Activated T-cell treated with anti-CD3 and anti-CD28 coated beads for 1 hour (primary cell): ENCODE results near the gene BEND6.

Source experiments
- DNase-seq: peaks from one replicate; pipeline ENCODE4 v3.0.0-alpha.2; 2020; ENCODE audit warnings: low read depth

BEND6 gene, protein sequence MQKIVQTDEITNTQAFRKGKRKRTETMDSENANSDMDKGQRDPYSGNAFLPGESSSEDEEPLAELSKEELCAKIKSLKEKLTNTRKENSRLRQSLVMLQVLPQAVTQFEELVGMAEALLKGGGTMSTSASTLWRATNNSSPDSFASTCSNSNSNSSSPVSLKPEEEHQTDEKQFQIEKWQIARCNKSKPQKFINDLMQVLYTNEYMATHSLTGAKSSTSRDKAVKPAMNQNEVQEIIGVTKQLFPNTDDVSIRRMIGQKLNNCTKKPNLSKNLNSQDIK

DNA sequence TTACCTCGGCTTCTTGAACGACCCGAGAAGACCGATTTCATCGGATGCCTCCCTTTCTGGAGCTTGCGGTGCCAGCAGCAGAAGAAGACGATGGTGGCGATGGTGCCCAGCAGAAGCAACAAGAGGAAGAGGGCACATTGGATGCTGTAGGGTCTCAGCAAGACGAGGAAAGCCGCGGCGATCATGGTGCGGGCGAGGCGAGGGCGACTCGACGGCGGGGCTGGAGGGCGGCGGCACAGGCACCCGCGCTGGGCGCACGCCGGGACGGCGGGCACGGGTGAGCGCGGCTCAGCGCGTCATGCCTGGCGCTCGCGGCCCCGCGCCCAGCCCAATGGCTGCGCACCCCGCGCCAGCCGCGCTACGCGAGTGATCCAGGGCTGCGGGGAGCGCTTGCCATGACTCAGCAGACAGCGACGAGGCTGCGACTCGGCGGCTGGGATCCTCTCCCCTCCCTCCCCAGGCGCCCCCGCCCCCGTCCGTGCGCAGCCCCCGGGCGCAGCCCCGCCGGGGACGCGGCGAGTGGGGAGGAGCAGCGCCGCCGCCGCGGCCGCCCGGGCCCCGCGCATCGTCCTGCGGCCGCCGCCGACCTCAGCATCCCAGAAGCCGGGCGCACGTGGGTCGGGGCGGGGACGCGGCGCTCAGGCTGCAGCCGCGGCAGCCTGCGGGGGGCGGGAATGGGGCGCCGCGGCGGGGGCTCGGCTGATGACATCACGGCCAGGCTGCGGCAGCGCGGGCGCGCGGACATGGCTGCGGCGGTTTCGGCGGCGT, at the start of gene BEND6:
TSS of gene BEND6 (plus strand) at position 705 of the 768 bp plus-strand sequence. CDS start 26,704 bp downstream, outside the sequence.
- DNase-seq, result no peak

DNA sequence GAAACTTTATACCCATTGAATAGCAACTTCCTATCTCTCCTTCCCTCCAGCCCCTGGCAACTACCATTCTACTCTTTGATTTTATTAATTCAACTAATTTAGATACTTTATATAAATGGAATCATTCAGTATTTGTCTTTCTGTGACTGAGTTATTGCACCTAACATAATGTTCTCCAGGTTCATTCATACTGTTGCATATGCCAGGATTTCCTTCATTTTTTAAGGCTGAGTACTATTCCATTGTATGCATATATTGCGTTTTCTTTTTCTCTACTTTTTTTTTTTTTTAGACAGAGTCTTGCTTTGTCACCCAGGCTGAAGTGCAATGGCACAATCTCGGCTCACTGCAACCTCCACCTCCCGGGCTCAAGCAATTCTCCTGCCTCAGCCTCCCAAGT, 49.5 kb upstream of the BEND6 start:
- DNase-seq, result no peak

DNA sequence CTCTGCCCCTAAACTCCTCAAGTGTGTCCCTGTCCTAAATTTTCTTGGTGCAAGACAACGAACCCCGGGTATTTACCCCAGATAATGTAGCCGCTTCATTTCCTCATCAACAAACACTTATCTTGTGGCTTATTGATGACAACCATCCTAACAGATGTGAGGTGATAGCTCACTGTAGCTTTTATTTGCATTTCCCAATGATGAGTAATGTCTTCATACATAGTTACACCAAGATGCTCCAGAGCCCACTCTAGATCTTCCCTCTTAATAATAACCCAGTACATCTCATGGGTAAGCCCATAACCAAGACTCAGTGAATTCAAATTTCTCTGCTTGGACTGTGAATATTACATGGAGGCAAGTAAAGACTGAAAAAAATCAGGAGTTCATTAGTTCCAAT, 48.2 kb upstream of the BEND6 start:
- DNase-seq, result no peak

DNA sequence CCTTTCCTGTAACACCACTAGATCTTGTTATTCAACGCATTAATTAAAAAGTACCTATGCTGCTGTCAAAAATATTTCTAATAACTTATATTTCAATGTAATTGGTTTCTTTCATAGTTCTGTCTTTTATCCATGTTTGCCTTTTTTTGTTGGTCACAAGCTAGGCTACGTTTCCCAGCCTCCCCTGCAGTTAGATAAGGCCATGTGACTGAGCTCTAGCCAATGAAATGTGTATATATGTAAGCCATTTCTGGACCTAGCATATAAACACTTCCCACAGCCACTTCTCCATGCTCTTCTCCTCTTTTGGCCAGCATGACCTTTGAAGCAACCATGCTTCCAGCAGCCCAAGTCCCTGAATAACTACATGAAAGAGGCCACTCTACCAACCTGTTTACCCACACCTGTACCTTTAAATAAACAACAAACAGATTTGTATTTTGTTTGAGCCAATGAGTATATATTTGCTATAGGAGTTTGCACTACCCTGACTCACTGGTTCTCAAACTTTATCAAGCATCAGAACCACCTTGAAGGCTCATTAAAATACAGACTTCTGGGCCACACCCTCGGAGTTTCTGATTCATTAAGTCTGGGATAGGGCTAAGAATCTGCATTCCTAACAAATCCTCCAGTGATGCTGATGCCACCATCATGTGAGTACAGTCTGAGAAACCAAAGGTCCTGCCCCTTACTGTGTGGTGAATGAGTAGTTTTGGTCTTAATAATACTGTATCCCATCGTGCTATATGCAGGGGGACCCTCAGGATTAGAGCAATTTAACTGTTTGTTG, 45.6 kb upstream of the BEND6 start:
- no peak for DNase-seq

DNA sequence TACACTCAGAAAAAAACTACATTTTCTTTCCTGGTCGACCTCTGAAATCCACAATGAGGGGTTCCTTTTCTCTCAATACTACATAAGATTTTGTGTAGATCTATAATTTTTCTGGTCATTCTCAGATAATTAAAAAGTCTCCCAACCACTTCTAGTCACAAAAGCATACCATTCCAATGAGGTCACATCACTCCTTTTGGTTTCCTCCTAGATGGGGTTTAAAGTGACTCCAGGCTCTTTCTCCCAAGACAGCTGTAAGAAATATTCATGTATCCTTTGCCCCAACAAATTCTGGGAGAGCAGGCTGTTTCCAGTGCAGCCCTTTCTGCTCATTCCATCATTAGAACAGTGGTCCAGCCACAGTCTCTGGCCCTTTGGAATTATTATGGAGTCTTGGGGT, 43.1 kb upstream of the BEND6 start:
- no peak for DNase-seq

DNA sequence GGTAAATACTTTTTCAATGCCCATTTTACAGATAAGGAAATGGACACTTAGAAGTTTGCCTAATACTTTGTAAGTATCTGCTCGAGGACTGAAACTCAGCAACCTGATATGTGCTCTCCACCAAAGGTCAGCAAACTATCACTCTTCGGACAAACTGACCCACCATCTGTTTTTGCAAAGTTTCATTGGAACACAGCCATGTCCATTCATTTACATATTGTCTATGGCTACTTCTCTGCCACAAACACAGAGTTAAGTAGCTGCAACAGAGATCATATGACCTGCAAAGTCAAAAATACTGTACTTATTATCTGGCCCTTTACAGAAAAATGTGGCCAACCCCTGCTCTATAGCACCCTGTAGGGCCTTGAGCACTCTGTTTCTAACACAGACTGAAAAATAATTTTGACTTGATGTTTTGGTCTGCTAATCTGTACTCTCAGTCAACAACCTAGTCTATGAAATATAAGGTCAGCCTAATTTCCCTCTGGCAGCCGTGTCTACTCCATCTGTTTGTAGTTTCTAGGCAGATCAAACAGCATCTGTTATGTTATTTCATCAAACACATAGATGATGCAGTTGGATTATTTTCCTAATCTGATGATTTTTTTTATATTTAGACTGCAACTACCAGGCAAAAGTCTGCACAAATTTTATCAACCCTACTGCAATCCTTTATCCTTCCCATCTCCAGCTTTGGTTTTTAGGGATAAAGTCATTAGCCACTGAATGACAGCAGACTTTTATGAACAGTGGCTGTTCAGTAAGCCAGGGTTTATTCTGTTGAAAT, 41.4 kb upstream of the BEND6 start:
- DNase-seq, result no peak

DNA sequence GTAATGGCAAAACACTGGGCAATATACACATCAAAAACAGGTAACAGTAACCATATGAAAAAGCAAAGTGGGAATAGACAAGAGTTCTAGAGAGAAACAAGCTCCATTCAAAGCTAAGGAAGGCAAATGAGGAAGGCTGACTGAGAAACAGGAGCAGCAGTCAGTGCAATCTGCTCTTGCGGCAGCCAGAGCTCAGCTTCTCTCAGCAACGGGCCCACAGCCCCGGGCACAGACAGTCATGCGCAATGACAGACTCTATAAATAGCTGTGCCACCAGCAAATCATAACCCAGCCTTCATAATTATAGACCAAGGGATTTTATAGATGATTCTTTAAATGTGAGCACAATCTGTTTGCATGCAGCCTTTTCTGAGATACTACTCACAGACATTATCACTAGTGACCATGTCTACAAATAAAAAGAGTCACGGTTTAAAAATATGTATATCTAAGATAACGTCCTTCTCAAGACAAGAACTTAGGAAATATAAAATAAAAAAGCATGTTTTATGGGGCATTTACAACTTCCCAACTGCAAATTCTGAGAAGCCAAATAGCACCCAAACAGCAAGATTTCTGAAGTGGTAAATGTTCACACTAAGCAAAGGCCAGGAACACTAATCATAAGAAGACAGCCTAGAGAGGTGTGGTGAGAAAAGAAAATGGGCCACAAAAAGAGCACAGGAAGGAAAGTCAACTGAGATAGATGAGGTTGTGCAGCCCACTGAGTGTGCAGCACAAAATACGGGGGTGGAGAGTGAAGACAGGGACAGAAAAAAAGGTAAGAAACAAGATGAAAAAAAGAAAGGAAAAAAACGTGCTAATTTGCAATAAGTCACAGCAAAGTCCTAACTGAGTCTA, 39.9 kb upstream of the BEND6 start:
- DNase-seq, result no peak

DNA sequence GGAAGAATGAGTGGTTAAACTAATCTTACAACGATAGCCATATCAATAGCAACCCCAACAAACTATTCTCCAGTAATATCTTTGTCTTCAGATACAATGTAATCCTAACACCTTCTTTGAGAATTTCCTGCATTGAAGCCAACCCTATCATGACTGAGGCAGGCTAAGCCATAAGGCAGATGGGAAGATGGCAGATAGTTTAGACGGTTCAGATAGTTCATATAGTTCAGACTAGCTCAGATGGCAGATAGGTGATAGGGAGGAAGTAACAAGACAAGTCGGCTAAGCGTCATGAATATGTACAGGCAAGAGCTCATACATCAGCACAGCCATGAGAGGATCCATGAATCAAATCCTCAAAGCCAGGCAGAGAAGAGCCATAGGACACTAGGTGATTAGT, 39.1 kb upstream of the BEND6 start:
- no peak for DNase-seq

DNA sequence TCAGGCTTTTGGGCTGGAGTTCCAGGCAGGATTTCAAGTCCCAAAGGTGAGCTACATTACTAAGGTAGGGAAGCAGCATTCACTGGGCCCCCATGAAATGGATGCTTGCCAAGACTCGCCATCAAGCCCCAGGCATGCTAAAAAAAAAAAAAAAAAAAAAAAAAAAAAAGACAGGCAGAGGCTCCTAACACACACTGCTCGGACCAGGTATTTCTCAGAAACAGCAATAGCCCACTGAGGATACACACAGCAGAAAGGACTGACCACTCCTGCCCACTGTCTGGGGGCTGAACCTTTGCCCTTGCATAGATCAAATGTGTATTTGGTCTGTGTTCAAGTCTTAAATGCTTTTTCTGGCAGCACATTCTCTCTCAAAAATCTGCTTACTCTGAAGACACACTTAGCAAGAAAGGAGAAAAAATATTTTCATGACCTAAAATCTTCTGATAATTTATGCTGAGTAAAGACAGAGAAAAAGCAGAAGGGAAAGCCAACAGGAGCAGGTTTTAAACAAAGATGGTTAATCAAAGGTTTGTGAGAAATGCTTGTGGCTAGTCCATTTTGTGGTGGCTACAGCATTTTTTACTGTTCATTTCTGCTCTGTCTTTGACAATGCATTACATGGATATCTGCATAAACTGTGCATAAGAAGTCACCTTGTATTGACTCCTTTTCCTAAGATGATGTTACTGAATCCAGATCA, 37.9 kb upstream of the BEND6 start:
- no peak for DNase-seq

DNA sequence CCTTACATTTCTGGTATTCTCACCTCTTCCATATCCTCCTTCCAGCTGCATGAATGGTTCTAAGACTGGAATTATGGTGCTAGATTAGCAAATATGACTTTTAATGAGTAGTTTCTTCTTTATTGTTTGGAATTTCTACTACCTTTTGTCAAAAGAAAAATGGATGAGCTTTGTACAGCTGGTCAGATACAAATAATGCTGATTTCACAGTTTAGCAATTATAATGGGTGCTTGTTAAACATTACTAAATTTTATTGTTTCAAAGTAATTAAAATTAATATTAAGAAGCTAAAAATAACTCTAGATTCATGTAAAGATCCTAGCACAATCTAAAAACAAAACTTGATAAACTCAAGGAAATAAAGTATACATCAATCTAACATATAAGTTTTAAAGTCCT, 32.3 kb upstream of the BEND6 start:
- no peak for DNase-seq

DNA sequence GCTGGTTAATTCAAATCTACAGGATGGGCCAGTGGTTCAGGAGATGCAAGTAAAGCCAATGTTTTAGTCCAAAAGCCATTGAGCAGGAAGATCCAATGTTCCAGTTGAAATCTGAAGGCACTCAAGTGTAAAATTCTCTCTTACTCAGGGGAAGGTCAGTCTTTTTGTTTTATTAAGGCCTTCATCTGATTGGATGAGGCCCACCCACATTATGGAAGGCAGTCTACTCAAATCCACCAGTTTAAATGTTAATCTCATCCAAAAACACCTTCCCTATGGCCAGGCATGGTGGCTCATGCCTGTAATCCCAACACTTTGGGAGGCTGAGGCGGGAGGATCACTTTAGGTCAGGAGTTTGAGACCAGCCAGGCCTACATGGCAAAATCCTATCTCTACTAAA, 31.3 kb upstream of the BEND6 start:
- no peak for DNase-seq

DNA sequence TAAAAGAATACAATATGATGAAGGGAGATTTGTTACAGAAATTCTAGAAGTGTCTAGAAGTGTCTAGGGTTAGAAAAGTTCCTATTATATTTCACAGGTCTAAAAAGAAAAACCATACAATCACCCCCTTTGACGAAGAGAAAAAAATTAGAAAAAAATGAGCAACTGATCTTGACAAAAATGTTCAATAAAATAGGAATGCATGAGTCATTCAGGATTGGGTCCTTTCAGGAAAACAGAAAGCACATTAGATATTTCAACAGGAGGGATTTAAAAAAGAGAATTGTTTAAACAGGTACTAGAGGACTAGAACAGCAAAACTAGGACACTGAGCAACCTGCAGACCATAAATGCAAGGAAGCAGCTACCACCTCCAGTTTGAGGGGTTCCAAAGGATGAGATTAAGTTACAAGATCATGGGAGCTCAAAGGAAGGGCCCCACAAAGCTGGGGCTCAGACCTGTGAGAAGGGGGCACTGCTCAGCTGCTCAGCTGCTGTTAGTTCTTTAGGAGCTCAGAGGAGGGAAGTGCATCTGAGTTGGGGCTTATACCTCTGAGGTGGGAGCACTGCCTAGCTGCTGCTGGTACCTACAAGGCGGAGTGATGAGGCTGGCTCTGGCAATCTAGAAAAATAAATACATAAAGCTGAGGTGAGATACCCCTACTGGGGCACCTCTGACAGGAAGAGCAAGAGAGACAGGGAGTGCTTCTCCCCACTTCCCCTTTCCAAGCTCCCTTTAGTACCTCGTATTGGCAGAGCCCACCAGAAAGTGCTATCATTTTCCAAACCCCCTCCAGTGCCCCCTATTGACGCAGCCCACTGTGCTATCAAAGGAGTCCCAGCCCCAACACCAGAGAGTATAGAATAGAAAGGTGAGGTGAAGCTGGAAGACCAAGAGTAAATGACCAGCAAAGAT, 27.1 kb upstream of the BEND6 start:
- no peak for DNase-seq

DNA sequence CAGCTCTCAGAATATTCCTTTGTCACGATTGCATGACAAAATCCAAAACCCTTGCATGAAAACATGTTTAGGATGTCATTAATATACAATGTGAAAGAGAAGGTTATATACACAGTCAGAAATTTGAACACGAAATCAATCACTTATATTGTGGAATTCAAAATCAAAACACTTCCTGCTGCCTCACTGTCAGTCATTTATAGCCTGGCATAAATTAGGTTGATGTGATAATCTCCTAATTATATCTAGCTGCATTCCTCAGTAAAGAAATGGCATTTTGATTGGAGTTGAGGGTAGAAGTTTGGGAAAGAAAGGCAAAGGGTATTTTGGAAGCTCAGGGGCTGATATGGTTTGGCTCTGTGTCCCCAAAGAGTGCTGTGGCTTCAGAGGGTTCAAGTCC, 24.1 kb upstream of the BEND6 start:
- DNase-seq, result no peak

DNA sequence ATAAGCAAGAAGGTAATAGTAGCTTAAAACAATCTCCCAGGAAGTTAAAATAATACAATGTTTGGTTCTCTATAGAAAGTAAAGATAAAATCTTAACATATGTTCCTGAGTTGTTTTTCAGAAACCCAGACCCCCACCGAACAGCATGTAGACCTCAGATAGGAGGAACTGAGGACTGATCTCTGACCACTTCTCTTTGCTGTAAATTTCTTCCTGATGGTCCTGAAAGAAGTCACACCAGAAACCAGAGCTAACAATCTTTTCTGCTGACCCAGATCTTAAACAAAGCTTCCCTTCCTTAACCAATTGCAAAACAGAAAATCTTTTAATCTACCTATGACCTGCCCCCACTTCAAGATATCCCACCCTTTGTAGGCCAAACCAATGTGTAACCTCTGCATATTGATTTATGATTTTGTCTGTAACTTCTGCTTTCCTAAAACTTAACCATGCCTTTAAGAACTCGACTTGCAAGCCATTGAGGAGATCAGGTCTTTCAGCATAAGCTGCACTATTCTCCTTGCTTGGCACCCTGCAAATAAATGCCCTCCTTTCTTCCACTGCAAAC, 21.9 kb upstream of the BEND6 start:
- no peak for DNase-seq

DNA sequence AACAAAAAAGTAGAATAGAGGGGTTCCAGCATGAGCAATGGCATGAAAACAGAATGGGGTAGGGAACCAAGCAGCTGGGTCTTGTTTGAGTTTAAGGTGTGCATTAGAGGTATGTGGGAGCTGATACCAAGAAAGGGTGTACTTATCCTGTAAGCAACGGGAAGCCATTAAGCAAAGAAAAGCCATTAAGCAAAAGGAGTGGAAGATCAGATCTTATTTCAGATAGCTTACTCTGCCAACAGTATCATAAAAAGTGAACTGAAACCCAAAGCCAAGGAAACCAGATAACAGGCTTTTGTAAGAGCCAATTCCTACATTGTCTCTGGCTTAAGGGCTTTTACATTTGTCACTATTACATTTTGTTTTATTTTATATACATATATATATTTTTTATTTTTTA, 21.3 kb upstream of the BEND6 start:
- DNase-seq, result no peak

DNA sequence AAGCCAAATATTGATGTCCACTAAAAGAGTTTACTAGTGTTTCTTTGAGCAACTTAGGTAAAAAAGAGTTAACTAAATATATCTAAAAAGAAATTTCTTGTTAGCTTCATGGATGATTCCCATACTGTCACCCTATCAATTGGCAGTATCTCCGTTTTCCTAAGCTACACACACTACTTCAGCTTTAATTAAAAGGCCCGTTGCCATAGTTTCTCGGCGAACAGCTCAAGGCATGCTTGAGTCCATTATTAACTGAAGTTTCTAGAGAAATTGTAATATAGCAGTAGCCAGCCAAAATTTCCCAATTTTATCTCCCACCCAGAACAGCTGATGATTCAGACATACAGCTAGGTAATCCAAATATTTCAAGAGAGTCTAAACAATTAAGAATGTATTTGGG, 20.0 kb upstream of the BEND6 start:
- DNase-seq, result no peak

DNA sequence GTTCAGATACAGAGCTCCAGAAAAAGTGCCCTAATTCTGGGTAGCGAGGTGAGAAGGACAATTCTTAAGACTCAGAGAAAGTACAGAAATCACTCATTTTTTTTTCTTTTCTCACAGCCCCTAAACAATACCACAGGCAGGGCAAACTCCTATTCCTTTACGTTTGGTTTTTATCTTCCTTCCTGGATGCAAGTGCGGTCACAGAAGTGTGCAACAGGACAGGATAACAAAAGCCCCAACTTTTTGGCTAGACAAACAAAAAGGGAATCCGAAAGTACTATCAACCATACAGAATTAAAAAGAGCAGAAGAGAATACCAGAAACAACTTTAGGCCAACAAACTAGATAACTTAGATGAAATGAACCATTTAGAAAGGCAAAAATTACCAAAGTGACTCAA, 18.4 kb upstream of the BEND6 start:
- DNase-seq, result no peak

DNA sequence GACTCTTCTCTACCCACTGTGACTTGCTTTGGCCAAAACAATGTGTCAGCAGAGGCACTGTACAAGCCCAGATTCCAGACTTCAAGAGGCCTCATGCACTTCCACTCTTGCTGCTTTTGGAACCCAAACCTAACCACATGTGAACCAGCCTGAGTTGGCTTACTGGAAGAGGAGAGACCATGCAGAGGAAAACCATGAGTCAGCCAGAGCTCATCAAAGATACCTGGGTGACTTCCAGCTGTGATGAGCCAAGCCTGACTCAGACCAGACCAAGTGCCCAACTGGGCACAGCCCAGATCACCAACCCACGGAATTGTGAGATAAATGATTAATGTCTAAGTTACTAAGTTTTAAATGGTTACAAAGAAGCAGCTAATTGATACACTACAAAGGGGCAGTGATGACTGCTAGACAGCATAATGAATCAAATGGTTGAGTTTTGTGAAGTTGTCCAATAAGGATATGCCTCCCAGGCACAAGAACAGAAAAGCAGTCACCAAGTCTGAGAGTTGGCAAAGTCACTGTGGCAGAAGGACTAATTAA, 16.2 kb upstream of the BEND6 start:
- no peak for DNase-seq

DNA sequence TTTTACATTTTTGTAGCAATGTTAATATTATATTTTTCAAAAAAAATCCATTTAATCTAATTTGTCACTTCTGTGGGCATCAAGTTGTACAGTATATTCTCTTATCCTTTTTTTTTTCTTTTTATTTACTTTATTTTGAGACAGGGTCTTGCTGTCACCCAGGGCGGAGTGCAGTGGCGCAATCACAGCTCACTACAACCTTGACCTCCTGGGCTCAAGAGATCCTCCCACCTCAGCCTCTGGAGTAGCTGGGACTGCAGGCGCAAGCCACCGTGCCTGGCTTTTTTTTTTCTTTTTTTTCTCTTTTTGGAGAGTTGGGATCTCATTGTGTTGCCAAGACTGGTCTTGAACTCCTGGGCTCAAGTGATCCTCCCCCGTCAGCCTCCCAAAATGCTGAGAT, 14.4 kb upstream of the BEND6 start:
- no peak for DNase-seq
